PFSK-1 (cell line): ENCODE measurements around the gene HIP1R.

Source experiments
- POLR2AphosphoS5 ChIP-seq: IDR thresholded peaks from 2 replicates; pipeline ENCODE4 v1.6.1; 2012; ENCODE audit warnings: low read depth, mild to moderate bottlenecking, control low read depth, low read length, moderate library complexity
- REST ChIP-seq, 2 experiments: IDR thresholded peaks; 2 replicates each; pipeline versions ENCODE4 v1.6.1 to v1.8.0; 2011 to 2012; ENCODE audit warnings: low read depth in 2 of 2, low read length in 2 of 2, control low read depth in 1 of 2, inconsistent platforms in 1 of 2, mild to moderate bottlenecking in 1 of 2, moderate library complexity in 1 of 2; ENCODE audit not compliant: insufficient read depth in 1 of 2

DNA sequence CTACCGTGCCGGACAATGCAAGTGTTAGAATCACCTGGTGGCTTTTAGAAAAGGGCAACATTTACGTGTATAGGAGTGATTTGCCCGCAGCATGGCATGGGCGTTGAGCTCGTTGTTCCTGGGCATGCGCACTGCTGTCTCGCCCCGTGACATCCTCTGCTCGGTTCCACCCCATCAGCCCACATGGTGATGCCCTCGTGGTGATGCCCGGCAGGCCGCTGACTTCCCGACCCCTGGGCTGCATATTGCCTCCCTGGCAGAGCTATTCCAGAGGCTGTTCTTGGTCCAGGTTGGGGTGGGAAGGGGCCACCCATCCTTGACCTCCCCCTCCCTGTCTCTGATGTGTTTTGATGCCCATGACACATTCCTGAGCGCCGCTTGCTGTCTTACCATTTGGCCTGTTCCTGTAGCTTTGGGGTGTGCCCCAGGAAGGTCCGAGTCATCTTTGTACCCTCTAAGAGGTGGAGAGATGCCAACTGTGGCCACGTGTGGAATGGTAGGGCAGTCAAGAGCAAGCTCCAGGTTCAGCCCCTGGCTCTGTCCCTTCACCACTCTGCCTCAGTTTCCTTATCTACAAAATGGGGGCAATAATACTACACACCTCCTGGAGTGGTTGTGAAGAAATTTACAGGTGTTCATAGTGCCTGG lies 4.8 kb downstream of the HIP1R start:
- TF ChIP-seq REST (IDR thresholded peaks at IDR 0.05; ENCODE audit: insufficient read depth in 1 of 2, low read depth in 2 of 2, low read length in 2 of 2), result no peak
- TF ChIP-seq POLR2AphosphoS5, result no peak
